SK-N-SH (cell line): ENCODE measurements around the gene HFE. TPM values are rescaled to one million over a fixed set of nuclear protein-coding genes. Genes with fewer than 3 reads are reported as not detected.

Experiments used
- CTCF ChIA-PET: fragments of 300-600, 350-600 bp; formaldehyde crosslinking; extraction: SDS; loops from one replicate; lab custom pipeline; 2021; lab: Yijun Ruan, JAX
- POLR2A ChIA-PET: fragments of 350-600 bp; sonication (Branson Sonifier 250); formaldehyde crosslinking; extraction: SDS; loops from one replicate; lab custom pipeline; 2020; ENCODE audit warnings: antibody characterized with exemption, inconsistent platforms; lab: Yijun Ruan, JAX
- DNase-seq: peaks from one replicate; pipeline ENCODE4 v3.0.0; 2012
- H2AFZ ChIP-seq: fragments of 200-600 bp; sonication (generic); 2 replicates; pipeline ENCODE4 v1.8.1; 2016; ENCODE audit warnings: antibody characterized with exemption, mild to moderate bottlenecking, low read depth
- H3F3A ChIP-seq: fragments of 200-600 bp; sonication (generic); replicated peaks from 2 replicates; pipeline ENCODE3; 2016; ENCODE audit warnings: antibody characterized with exemption, mild to moderate bottlenecking; ENCODE audit not compliant: insufficient read depth
- H3K27ac ChIP-seq, 2 experiments: fragments of 200-500 bp in 1 of 2; fragments of 200-600 bp in 1 of 2; sonication (Bioruptor generic) in 1 of 2; sonication (generic), shearing (Covaris generic) in 1 of 2; 2 replicates each; pipeline versions ENCODE4 v1.5.1 to v1.6.1; 2014 to 2016; ENCODE audit warnings: low read depth in 2 of 2, inconsistent platforms in 1 of 2, low read length in 1 of 2, mild to moderate bottlenecking in 1 of 2, mixed read lengths in 1 of 2
- H3K27me3 ChIP-seq: fragments of 200-600 bp; sonication (generic), shearing (Covaris generic); 2 replicates; pipeline ENCODE4 v1.6.1; 2016; ENCODE audit warnings: mixed run types; ENCODE audit not compliant: insufficient read depth
- H3K36me3 ChIP-seq, 2 experiments: fragments of 200-500 bp in 1 of 2; fragments of 200-600 bp in 1 of 2; sonication (Bioruptor generic) in 1 of 2; sonication (generic) in 1 of 2; replicated peaks in 1 of 2; 2 replicates each; pipeline versions ENCODE3 to v1.5.1; 2014 to 2016; ENCODE audit warnings: low read length in 1 of 2, mild to moderate bottlenecking in 1 of 2; ENCODE audit not compliant: insufficient read depth in 2 of 2, control insufficient read depth in 1 of 2
- H3K4me1 ChIP-seq, 2 experiments: fragments of 200-500 bp in 1 of 2; fragments of 200-600 bp in 1 of 2; sonication (Bioruptor generic) in 1 of 2; sonication (generic), shearing (Covaris generic) in 1 of 2; 2 replicates each; pipeline versions ENCODE4 v1.5.1 to v1.6.1; 2014 to 2016; ENCODE audit warnings: low read depth in 1 of 2, low read length in 1 of 2, mixed run types in 1 of 2; ENCODE audit not compliant: insufficient read depth in 2 of 2, control insufficient read depth in 1 of 2
- H3K4me2 ChIP-seq: fragments of 200-600 bp; sonication (generic), shearing (Covaris generic); 2 replicates; pipeline ENCODE4 v1.6.1; 2017; ENCODE audit warnings: mixed run types
- H3K4me3 ChIP-seq, 2 experiments: fragments of 200-500 bp in 1 of 2; fragments of 200-600 bp in 1 of 2; sonication (Bioruptor generic) in 1 of 2; sonication (generic), shearing (Covaris generic) in 1 of 2; 2 replicates each; pipeline versions ENCODE4 v1.5.1 to v1.8.1; 2014 to 2016; ENCODE audit warnings: low read depth in 2 of 2, inconsistent platforms in 1 of 2, low read length in 1 of 2, mild to moderate bottlenecking in 1 of 2, mixed read lengths in 1 of 2, moderate library complexity in 1 of 2
- H3K79me2 ChIP-seq: fragments of 200-600 bp; sonication (generic); 2 replicates; pipeline ENCODE4 v1.8.1; 2017; ENCODE audit warnings: mild to moderate bottlenecking; ENCODE audit not compliant: insufficient read depth
- H3K9ac ChIP-seq: fragments of 200-600 bp; sonication (generic); 2 replicates; pipeline ENCODE4 v1.6.1; 2017; ENCODE audit warnings: mixed run types
- H3K9me2 ChIP-seq: fragments of 200-600 bp; sonication (generic); 2 replicates; pipeline ENCODE4 v1.6.1; 2017; ENCODE audit warnings: mixed run types
- H3K9me3 ChIP-seq: fragments of 200-600 bp; sonication (generic); 2 replicates; pipeline ENCODE4 v1.6.1; 2017; ENCODE audit warnings: mixed run types, mild to moderate bottlenecking, moderate library complexity
- H4K20me1 ChIP-seq: fragments of 200-600 bp; sonication (generic); 2 replicates; pipeline ENCODE4 v1.6.1; 2017; ENCODE audit warnings: mild to moderate bottlenecking, mixed run types; ENCODE audit not compliant: insufficient read depth
- CHD2 ChIP-seq: fragments of 150-350 bp; IDR thresholded peaks from 2 replicates; pipeline ENCODE4 v1.6.1; 2018; ENCODE audit warnings: low read length; ENCODE audit not compliant: partially characterized antibody
- CTCF ChIP-seq: fragments of 200-600 bp; sonication (generic); IDR thresholded peaks from 2 replicates; pipeline ENCODE4 v1.6.1; 2017; ENCODE audit warnings: antibody characterized with exemption, mild to moderate bottlenecking, moderate library complexity
- ELF1 ChIP-seq: IDR thresholded peaks from 2 replicates; pipeline ENCODE4 v1.4.0; 2012
- EP300 ChIP-seq, 2 experiments: IDR thresholded peaks; 2 replicates each; pipeline versions ENCODE4 v1.4.0 to v1.6.1; 2012; ENCODE audit warnings: borderline replicate concordance in 1 of 2, low read depth in 1 of 2, low read length in 1 of 2
- EZH2phosphoT487 ChIP-seq: fragments of 200-600 bp; sonication (generic); IDR thresholded peaks from 2 replicates; pipeline ENCODE4 v1.6.1; 2017; ENCODE audit warnings: low read depth, mixed run types, mild to moderate bottlenecking, antibody characterized with exemption, moderate library complexity, borderline replicate concordance
- FOXJ3 ChIP-seq: sonication (generic); formaldehyde crosslinking; IDR thresholded peaks from 2 replicates; pipeline ENCODE4 v1.5.1; 2020; ENCODE audit warnings: mild to moderate bottlenecking, missing genetic modification reagents
- JUND ChIP-seq: IDR thresholded peaks from 2 replicates; pipeline ENCODE4 v1.4.0; 2012
- MEF2A ChIP-seq: IDR thresholded peaks from 2 replicates; pipeline ENCODE4 v1.4.0; 2012; ENCODE audit warnings: low read depth, borderline replicate concordance
- NFIC ChIP-seq: IDR thresholded peaks from 2 replicates; pipeline ENCODE4 v1.4.0; 2012; ENCODE audit warnings: borderline replicate concordance
- NRF1 ChIP-seq: IDR thresholded peaks from 2 replicates; pipeline ENCODE4 v1.6.1; 2012; ENCODE audit warnings: low read depth, mild to moderate bottlenecking, low read length
- PBX3 ChIP-seq: IDR thresholded peaks from 2 replicates; pipeline ENCODE4; 2012
- POLR2AphosphoS5 ChIP-seq: IDR thresholded peaks from 2 replicates; pipeline ENCODE4 v1.6.1; 2012; ENCODE audit warnings: low read depth, low read length
- RAD21 ChIP-seq: IDR thresholded peaks from 2 replicates; pipeline ENCODE4 v1.6.1; 2012; ENCODE audit warnings: mild to moderate bottlenecking, low read length
- REST ChIP-seq: IDR thresholded peaks from 2 replicates; pipeline ENCODE4 v1.6.1; 2012; ENCODE audit warnings: mild to moderate bottlenecking, low read depth, low read length, moderate library complexity
- RFX5 ChIP-seq: IDR thresholded peaks from 2 replicates; pipeline ENCODE4 v1.6.1; 2012; ENCODE audit warnings: mild to moderate bottlenecking, improper control_type of control experiment, low read length
- RXRA ChIP-seq: IDR thresholded peaks from 2 replicates; pipeline ENCODE4 v1.4.0; 2012; ENCODE audit warnings: low read depth, mild to moderate bottlenecking, borderline replicate concordance
- SIN3A ChIP-seq: IDR thresholded peaks from 2 replicates; pipeline ENCODE4 v1.6.1; 2012; ENCODE audit warnings: low read depth, mild to moderate bottlenecking, low read length, moderate library complexity, borderline replicate concordance
- TAF1 ChIP-seq: IDR thresholded peaks from 2 replicates; pipeline ENCODE4 v1.6.1; 2012; ENCODE audit warnings: low read depth, mild to moderate bottlenecking, low read length, moderate library complexity, borderline replicate concordance
- USF1 ChIP-seq: IDR thresholded peaks from 2 replicates; pipeline ENCODE4 v1.4.0; 2012; ENCODE audit warnings: low read depth, borderline replicate concordance
- YY1 ChIP-seq: IDR thresholded peaks from 2 replicates; pipeline ENCODE4 v1.4.0; 2012; ENCODE audit warnings: low read depth, mild to moderate bottlenecking
- WGBS: methylation state at CpG from one replicate; pipeline ENCODE4 v1.1.6; 2017; ENCODE audit warnings: low lambda C conversion rate; 5-methylcytosine and 5-hydroxymethylcytosine counted together
- polyA plus RNA-seq, 3 experiments: library from polyadenylated mRNA; depleted of rRNA; stranded (reverse); fragments of >200 nt; gene quantifications; 2 replicates each; pipeline ENCODE4 v1.2.3, GENCODE V29; 2012

HFE gene
- polyA plus RNA-seq, 1 of the 3 experiments (the other 2 are of a cell fraction): not detected

GRCh38 chr6:26088344-26088743 is 1.1 kb downstream of the HFE start:
- no peaks in the 10 kb centered on the region for H3K27me3 ChIP-seq
- CTCF ChIA-PET: interaction anchor here (5.0 to 20.9 kb wide), 2 partner anchors 10 to 23 kb away, joined by 45 to 660 read pairs; a partner anchor contains a TSS
- H3K4me2 ChIP-seq: no peak overlapping the region
- no peak overlapping the region for H3K4me3 ChIP-seq
- H3F3A ChIP-seq: no peaks in the 10 kb centered on the region
- no peaks in the 10 kb centered on the region for H3K79me2 ChIP-seq
- no peak overlapping the region for H2AFZ ChIP-seq
- WGBS: 85% methylated on average over 5 of the region's 5 CpGs
- no peak overlapping the region for H3K27ac ChIP-seq
- H3K9me3 ChIP-seq: no peaks in the 10 kb centered on the region
- H3K4me1 ChIP-seq: no peaks in the 10 kb centered on the region; a peak in 1 of 4 replicates
- no peaks in the 10 kb centered on the region for H3K36me3 ChIP-seq
- H3K9me2 ChIP-seq: no peaks in the 10 kb centered on the region
- DNase-seq: no peak
- TF ChIP-seq PBX3: no peak
- TF ChIP-seq SIN3A: no peak
- TF ChIP-seq NFIC: no peak
- TF ChIP-seq FOXJ3: no peak
- no peak for TF ChIP-seq POLR2AphosphoS5
- no peak for TF ChIP-seq ELF1
- TF ChIP-seq NRF1: no peak
- TF ChIP-seq JUND: no peak
- no peak for TF ChIP-seq TAF1
- no peak for TF ChIP-seq MEF2A
- no peak for TF ChIP-seq YY1
- no peak for TF ChIP-seq REST
- TF ChIP-seq RAD21: no peak
- TF ChIP-seq RFX5: no peak
- TF ChIP-seq CTCF: no peak
- no peak for TF ChIP-seq EP300 (IDR thresholded peaks at IDR 0.05; ENCODE audit: borderline replicate concordance in 1 of 2, low read depth in 1 of 2, low read length in 1 of 2)
- no peak for TF ChIP-seq RXRA
- TF ChIP-seq CHD2: no peak
- TF ChIP-seq EZH2phosphoT487: no peak
- no peak for TF ChIP-seq USF1
- POLR2A ChIA-PET: no interaction called here
- no peaks in the 10 kb centered on the region for H4K20me1 ChIP-seq
- H3K9ac ChIP-seq: no peak overlapping the region
